HL-60 (cell line): Measurements from ENCODE around the gene NCF1.
"Not testable (repeated sequence)": the region's sequence is repeated elsewhere in the genome, so short reads cannot be mapped to it uniquely, and the experiment has no call there.

ENCODE experiments used
- DNase-seq, 2 experiments: peaks; one replicate each; pipeline ENCODE4 v3.0.0-alpha.2; 2010 to 2020; ENCODE audit warnings: low read depth in 1 of 2, low spot score in 1 of 2
- H3K27ac ChIP-seq: fragments of 250-450 bp; sonication (Bioruptor Pico); replicated peaks from 2 replicates; pipeline ENCODE4 v1.5.1; 2020; ENCODE audit warnings: mild to moderate bottlenecking, moderate library complexity
- H3K27me3 ChIP-seq: fragments of 250-450 bp; sonication (Bioruptor Pico); 2 replicates; pipeline ENCODE4 v1.5.1; 2021; ENCODE audit warnings: mild to moderate bottlenecking, moderate library complexity; ENCODE audit not compliant: insufficient read depth, poor library complexity, severe bottlenecking
- H3K4me3 ChIP-seq: replicated peaks from 2 replicates; pipeline ENCODE4 v1.5.1; 2011; ENCODE audit warnings: mild to moderate bottlenecking, control low read depth, low read length; ENCODE audit not compliant: insufficient read depth

Gene NCF1

GRCh38 chr7:74753921-74754482, 19.8 kb upstream of the NCF1 start:
- H3K27ac ChIP-seq, DNase-seq, H3K4me3 ChIP-seq, H3K27me3 ChIP-seq: not testable (repeated sequence)

DNA sequence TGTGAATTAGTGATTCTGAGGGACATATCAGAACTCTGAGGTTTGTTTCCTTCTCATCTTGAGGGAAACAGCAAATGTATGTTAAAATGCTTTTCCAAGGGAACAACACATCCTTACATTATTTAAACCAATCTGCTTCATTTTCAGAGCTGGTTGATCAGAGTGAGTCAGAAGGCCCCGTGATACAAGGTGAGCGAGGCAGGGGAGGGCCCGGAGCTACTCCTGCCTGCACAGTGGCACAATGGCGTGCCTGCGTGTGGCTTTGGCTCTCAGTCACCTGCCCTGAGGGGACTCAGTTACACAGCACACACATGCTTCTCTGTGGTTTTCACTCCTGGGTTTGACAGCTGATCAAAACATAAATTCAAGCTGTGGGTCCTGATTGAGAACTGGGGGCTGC, 17.1 kb upstream of the NCF1 start:
- H3K27me3 ChIP-seq, DNase-seq, H3K27ac ChIP-seq, H3K4me3 ChIP-seq: not testable (repeated sequence)

DNA sequence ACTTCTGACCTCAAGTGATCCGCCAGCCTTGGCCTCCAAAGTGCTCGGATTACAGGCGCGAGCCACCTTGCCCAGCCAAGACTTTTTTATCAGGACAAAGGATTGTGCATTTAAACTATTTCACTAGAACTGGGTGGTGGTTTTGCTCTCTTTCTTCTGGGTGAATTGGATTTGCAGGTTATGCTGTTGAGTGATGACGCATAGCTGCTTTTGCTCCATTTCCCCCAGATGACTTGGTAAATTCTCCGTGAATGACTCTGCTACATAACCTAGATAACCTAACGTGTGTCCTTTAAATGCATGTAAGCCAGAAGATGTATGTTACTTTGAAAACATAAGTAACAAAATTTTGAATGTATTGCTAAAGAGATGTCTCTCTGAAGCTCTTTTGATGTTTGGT, 15.5 kb upstream of the NCF1 start:
- DNase-seq, H3K4me3 ChIP-seq, H3K27me3 ChIP-seq, H3K27ac ChIP-seq: not testable (repeated sequence)

DNA sequence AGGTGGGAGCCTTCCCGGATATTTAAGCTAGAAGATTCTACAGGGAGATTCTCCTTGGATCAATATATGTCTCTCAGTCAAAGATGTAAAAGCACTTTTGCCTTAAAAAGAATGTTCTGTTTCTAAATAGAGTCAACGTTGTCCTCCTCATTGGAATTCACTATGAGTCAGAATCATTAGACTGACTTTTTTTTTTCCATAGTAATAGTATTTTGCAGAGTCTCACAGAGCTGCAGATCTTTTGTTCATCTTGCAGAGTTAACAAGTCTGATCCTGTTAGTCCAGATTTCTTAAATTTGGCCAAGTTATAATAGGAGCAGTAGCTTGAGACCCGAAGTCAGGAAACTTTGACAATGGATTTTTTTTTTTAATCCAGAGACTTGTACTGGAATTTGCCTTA, 14.8 kb upstream of the NCF1 start:
- not testable (repeated sequence) for H3K4me3 ChIP-seq, H3K27ac ChIP-seq, DNase-seq, H3K27me3 ChIP-seq

DNA sequence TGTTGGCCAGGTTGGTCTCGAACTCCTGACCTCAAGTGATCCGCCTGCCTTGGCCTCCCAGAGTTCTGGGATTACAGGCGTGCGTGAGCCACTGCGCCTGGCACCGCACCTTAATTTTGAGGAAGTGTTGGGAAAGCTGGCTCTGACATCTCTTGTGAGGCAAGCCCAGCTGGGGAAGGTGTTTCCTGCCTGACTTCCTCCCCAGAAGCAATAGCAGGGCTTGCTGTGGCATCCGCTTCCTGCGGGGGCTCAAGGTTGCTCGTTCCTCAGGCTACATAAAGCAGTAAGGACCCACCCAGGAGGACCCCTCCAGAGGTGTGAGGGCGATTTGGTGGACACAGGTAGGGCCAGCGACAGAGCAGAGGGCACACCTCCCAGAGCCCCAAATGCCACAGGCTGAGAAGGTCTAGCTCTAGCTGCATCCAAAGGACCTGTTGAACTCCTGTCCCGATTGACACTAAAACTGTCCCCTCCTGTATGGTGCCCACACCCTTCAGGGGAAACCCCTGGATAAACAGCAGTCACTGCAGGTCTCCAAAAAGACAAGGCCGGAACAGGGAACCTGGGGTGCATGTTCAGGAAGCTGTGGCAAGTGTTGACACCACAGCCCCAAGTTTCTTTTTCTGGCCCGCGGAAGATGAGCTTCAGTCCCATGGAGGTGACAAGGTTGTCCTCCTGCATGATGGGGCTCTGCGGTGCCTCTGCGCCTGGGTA, 8.4 kb upstream of the NCF1 start:
- DNase-seq, H3K4me3 ChIP-seq, H3K27me3 ChIP-seq, H3K27ac ChIP-seq: not testable (repeated sequence)

DNA sequence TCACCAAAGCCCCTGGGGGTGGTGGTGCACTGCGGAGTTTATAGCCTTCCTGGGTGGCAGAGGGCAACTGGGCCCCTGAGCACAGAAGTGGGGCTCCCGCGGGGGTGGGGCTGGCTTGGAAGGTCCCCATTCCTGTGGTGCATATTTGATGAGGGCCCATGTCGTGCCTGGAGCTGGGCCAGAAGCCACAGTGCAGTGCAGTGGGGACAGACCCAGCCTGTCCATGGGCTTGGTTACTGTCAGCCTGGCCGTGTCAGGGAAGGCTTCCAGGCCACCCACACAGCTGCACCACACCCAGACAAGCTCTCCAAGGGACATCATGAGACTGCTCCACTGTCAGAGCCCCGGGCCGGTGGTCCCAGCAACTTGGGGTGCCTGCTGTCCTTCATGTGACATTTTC, 7.3 kb upstream of the NCF1 start:
- not testable (repeated sequence) for H3K27ac ChIP-seq

DNA sequence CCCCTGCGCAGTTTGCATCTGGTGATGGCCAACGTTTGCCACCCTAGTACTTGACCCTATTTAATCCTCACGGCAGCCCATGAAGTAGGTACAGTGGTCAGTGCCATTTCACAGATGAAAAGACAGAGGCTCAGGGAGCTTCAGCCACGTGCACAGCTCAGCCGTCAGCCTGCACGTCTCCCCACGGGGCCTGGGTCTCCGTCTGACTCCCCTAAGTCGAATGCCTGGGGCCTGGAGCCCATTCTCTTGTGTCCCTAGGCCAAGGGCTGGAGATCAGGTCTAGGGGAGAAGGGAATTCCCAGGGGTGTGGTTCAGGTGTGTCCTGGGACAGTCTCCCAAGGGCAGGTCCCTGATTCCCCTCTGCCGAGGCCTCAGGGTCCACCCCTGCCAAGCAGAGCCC, 6.8 kb upstream of the NCF1 start:
- H3K27me3 ChIP-seq, H3K4me3 ChIP-seq, DNase-seq, H3K27ac ChIP-seq: not testable (repeated sequence)

More for the DNA sequence above, 7.3 kb upstream of the NCF1 start:
- H3K27me3 ChIP-seq, H3K4me3 ChIP-seq, DNase-seq: not testable (repeated sequence)

DNA sequence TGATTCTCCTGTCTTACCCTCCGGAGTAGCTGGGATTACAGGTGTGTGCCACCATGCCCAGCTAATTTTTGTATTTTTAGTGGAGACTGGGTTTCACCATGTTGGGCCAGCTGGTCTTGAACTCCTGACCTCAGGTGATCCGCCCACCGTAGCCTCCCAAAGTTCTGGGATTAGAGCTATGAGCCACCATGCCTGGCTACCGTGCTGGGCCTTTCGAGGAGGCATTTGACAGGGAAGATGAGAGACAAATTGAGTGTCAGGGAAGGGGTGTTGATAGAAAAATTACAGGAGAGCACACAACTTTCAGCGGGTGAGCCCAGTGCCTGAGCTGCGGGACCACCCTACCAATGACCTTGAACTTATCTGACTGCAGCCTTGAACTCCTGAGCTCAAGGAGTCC, 3.7 kb upstream of the NCF1 start:
- not testable (repeated sequence) for H3K27me3 ChIP-seq, H3K4me3 ChIP-seq, DNase-seq, H3K27ac ChIP-seq

- not testable (repeated sequence) for H3K27ac ChIP-seq, DNase-seq, H3K27me3 ChIP-seq, H3K4me3 ChIP-seq
Observed at GRCh38 chr7:74772093-74772492, 1.7 kb upstream of the NCF1 start.

GRCh38 chr7:74775111-74775510, 1.3 kb downstream of the NCF1 start:
- DNase-seq, H3K27me3 ChIP-seq, H3K4me3 ChIP-seq, H3K27ac ChIP-seq: not testable (repeated sequence)

GRCh38 chr7:74779053-74779452, 5.2 kb downstream of the NCF1 start:
- DNase-seq, H3K4me3 ChIP-seq, H3K27ac ChIP-seq, H3K27me3 ChIP-seq: not testable (repeated sequence)

- not testable (repeated sequence) for H3K27ac ChIP-seq, DNase-seq, H3K27me3 ChIP-seq, H3K4me3 ChIP-seq
Observed at GRCh38 chr7:74781746-74782145, 7.9 kb downstream of the NCF1 start.

GRCh38 chr7:74783595-74783994, 9.8 kb downstream of the NCF1 start:
- not testable (repeated sequence) for H3K4me3 ChIP-seq, H3K27me3 ChIP-seq, H3K27ac ChIP-seq, DNase-seq

GRCh38 chr7:74788369-74789150, 14.7 kb downstream of the NCF1 start:
- H3K27me3 ChIP-seq, H3K27ac ChIP-seq, H3K4me3 ChIP-seq: not testable (repeated sequence)
- peak; percentile 59 to 96 for DNase-seq

GRCh38 chr7:74789200-74789736, 15.5 kb downstream of the NCF1 start:
- not testable (repeated sequence) for H3K4me3 ChIP-seq, H3K27ac ChIP-seq, H3K27me3 ChIP-seq, DNase-seq
